Transverse colon (tissue), 4 donors: Measurements from ENCODE around the gene VN1R5.

ENCODE experiments used
- CTCF ChIP-seq, 5 experiments: fragments of 200-600 bp in 3 of 5; fragments of 450-650 bp in 2 of 5; sonication (generic) in 3 of 5; IDR thresholded peaks; 1 replicate in 2 of 5; 2 replicates in 3 of 5; pipeline ENCODE4 v1.5.1; 2016 to 2017; ENCODE audit warnings: antibody characterized with exemption in 5 of 5, inconsistent platforms in 3 of 5, mild to moderate bottlenecking in 2 of 5, moderate library complexity in 1 of 5
- EP300 ChIP-seq: sonication (generic); formaldehyde crosslinking; IDR thresholded peaks from one replicate; pipeline ENCODE4 v1.6.1; 2017; ENCODE audit warnings: antibody characterized with exemption, low read depth
- POLR2AphosphoS5 ChIP-seq, 3 donors: sonication (generic); formaldehyde crosslinking; IDR thresholded peaks; one replicate each; pipeline ENCODE4 v1.6.1; 2016; ENCODE audit warnings: antibody characterized with exemption in 3 of 3

- TF ChIP-seq CTCF (IDR thresholded peaks at IDR 0.05) (no peak), EP300 (no peak), POLR2AphosphoS5 (IDR thresholded peaks at IDR 0.05) (no peak)
Observed at GRCh38 chr1:247247568-247247967, 8.3 kb upstream of the VN1R5 start.
